GM06990 (cell line): Measurements from ENCODE around the gene SLC25A41.

Source experiments
- DNase-seq: peaks from one replicate; pipeline ENCODE4 v3.0.0-alpha.2; 2011; ENCODE audit not compliant: insufficient read length; ENCODE audit errors: extremely low read depth
- H3K27me3 ChIP-seq: replicated peaks from 2 replicates; pipeline ENCODE4 v1.6.0; 2011; ENCODE audit warnings: low read length; ENCODE audit not compliant: control insufficient read depth, insufficient read depth
- H3K36me3 ChIP-seq: 2 replicates; pipeline ENCODE4 v1.5.1; 2011; ENCODE audit warnings: low read length; ENCODE audit not compliant: control insufficient read depth, insufficient read depth
- H3K4me3 ChIP-seq: replicated peaks from 2 replicates; pipeline ENCODE4 v1.5.1; 2011; ENCODE audit warnings: low read depth, mild to moderate bottlenecking, control low read depth, low read length
- CTCF ChIP-seq: IDR thresholded peaks from 2 replicates; pipeline ENCODE4 v1.5.1; 2011; ENCODE audit warnings: low read length, control low read depth, mild to moderate bottlenecking, inconsistent platforms; ENCODE audit not compliant: insufficient read depth, poor library complexity, severe bottlenecking

Gene SLC25A41

GRCh38 chr19:6379744-6380143 is 53.8 kb downstream of the SLC25A41 start:
- Histone ChIP-seq H3K36me3 (peaks cover 36% of the 10 kb centered on the region), H3K4me3 (no peak overlapping the region), H3K27me3 (no peaks in the 10 kb centered on the region)
- DNase-seq, result no peak
- no peak for TF ChIP-seq CTCF

GRCh38 chr19:6378486-6378885 is 55.1 kb downstream of the SLC25A41 start:
- DNase-seq, result no peak
- H3K36me3 ChIP-seq, result peaks cover 31% of the 10 kb centered on the region
- no peak for TF ChIP-seq CTCF

GRCh38 chr19:6378041-6378440 is 55.5 kb downstream of the SLC25A41 start:
- no peaks in the 10 kb centered on the region for H3K27me3 ChIP-seq
- DNase-seq, result no peak
- H3K36me3 ChIP-seq, result peaks cover 27% of the 10 kb centered on the region
- H3K4me3 ChIP-seq, result no peak overlapping the region
- TF ChIP-seq CTCF, result no peak

More at GRCh38 chr19:6378486-6378885, 55.1 kb downstream of the SLC25A41 start:
- Histone ChIP-seq H3K4me3 (no peak overlapping the region), H3K27me3 (no peaks in the 10 kb centered on the region)

GRCh38 chr19:6376512-6377190 is 56.9 kb downstream of the SLC25A41 start:
- peaks cover 21% of the 10 kb centered on the region for H3K36me3 ChIP-seq
- DNase-seq, result no peak
- H3K27me3 ChIP-seq, result no peaks in the 10 kb centered on the region
- H3K4me3 ChIP-seq, result no peak overlapping the region
- TF ChIP-seq CTCF, result no peak
